GM12878 (cell line): ENCODE results near the gene NHSL1. TPM values are rescaled to one million over a fixed set of nuclear protein-coding genes. Genes with fewer than 3 reads are reported as not detected.

Source experiments
- ATAC-seq: fragments of 200-7000 bp; cut with Tn5 transposase; 3 replicates; pipeline ENCODE4 v1.9.1; 2020; ENCODE audit warnings: mild to moderate bottlenecking, moderate library complexity
- BruUV-seq: library from RNA; stranded (reverse); fragments of 400-500 nt; replicated peaks from 2 replicates; lab custom pipeline; 2021; lab: Mats Ljungman, UMichigan
- CTCF ChIA-PET: fragments of 300-600 bp; sonication (Branson Sonifier 250); formaldehyde crosslinking; extraction: SDS; loops from one replicate; lab custom pipeline; 2021; ENCODE audit warnings: inconsistent platforms; lab: Yijun Ruan, JAX
- POLR2A ChIA-PET: fragments of 350-600 bp; formaldehyde crosslinking; extraction: SDS; loops from one replicate; lab custom pipeline; 2021; ENCODE audit warnings: inconsistent platforms; lab: Charles Lee
- RAD21 ChIA-PET: fragments of 300-600 bp; sonication (Branson Sonifier 250); formaldehyde crosslinking; loops from one replicate; lab custom pipeline; 2023; ENCODE audit warnings: antibody characterized with exemption; ENCODE audit not compliant: unreplicated experiment; lab: Charles Lee
- SMC1A ChIA-PET: fragments of 300-600 bp; sonication (Branson Sonifier 250); formaldehyde crosslinking; loops from one replicate; lab custom pipeline; 2023; ENCODE audit not compliant: unreplicated experiment, uncharacterized antibody; lab: Charles Lee
- DNase-seq: peaks from one replicate; pipeline ENCODE4 v3.0.0-alpha.2; 2011; ENCODE audit warnings: low read depth, low spot score
- FAIRE-seq: peaks from 3 replicates; lab custom pipeline; 2011; peaks lifted over from hg19 to GRCh38; lab: Jason Lieb, UNC
- H2AFZ ChIP-seq: 2 replicates; pipeline ENCODE4 v1.6.0; 2011; ENCODE audit warnings: low read depth, low read length, control low read depth; ENCODE audit not compliant: control insufficient read depth
- H3K27ac ChIP-seq: 2 replicates; pipeline ENCODE4 v1.5.1; 2011; ENCODE audit warnings: control low read depth; ENCODE audit not compliant: control insufficient read depth, insufficient read depth
- H3K27me3 ChIP-seq, 2 experiments: replicated peaks in 1 of 2; 2 replicates each; pipeline versions ENCODE4 v1.6.0 to v1.6.1; 2011; ENCODE audit warnings: low read length in 1 of 2; ENCODE audit not compliant: control insufficient read depth in 2 of 2, insufficient read depth in 2 of 2
- H3K36me3 ChIP-seq, 2 experiments: 2 replicates each; pipeline ENCODE4 v1.5.1; 2011; ENCODE audit warnings: low read length in 1 of 2; ENCODE audit not compliant: control insufficient read depth in 2 of 2, insufficient read depth in 2 of 2
- H3K4me1 ChIP-seq: 2 replicates; pipeline ENCODE4 v1.6.1; 2011; ENCODE audit warnings: mild to moderate bottlenecking, low read length, moderate library complexity, mixed read lengths; ENCODE audit not compliant: control insufficient read depth, insufficient read depth
- H3K4me2 ChIP-seq: 2 replicates; pipeline ENCODE4 v1.6.0; 2011; ENCODE audit warnings: control low read depth; ENCODE audit not compliant: control insufficient read depth, insufficient read depth
- H3K4me3 ChIP-seq: fragments of 200-600 bp; sonication (generic); 2 replicates; pipeline ENCODE4 v1.5.1; 2016
- H3K79me2 ChIP-seq: 2 replicates; pipeline ENCODE4 v1.6.0; 2011; ENCODE audit warnings: low read length; ENCODE audit not compliant: control insufficient read depth, insufficient read depth
- H3K9ac ChIP-seq: 2 replicates; pipeline ENCODE4 v1.8.0; 2011; ENCODE audit warnings: low read length, control low read depth, mixed read lengths; ENCODE audit not compliant: control insufficient read depth, insufficient read depth
- H3K9me3 ChIP-seq: replicated peaks from 3 replicates; pipeline ENCODE4 v1.5.1; 2011; ENCODE audit warnings: mild to moderate bottlenecking, low read length; ENCODE audit not compliant: control insufficient read depth, insufficient read depth
- H4K20me1 ChIP-seq: 2 replicates; pipeline ENCODE4 v1.6.0; 2011; ENCODE audit not compliant: control insufficient read depth, insufficient read depth
- CBX5 ChIP-seq: sonication (generic); IDR thresholded peaks from 2 replicates; pipeline ENCODE4 v1.6.1; 2016; ENCODE audit warnings: low read depth, moderate library complexity, mild to moderate bottlenecking, inconsistent platforms
- IRF5 ChIP-seq: fragments of 450-650 bp; IDR thresholded peaks from 2 replicates; pipeline ENCODE4 v1.6.1; 2017; ENCODE audit warnings: borderline replicate concordance
- JUNB ChIP-seq: IDR thresholded peaks from 2 replicates; pipeline ENCODE4 v1.6.1; 2016; ENCODE audit warnings: antibody characterized with exemption, mild to moderate bottlenecking
- MEF2B ChIP-seq: fragments of 450-650 bp; IDR thresholded peaks from 2 replicates; pipeline ENCODE4 v1.6.1; 2018; ENCODE audit warnings: mild to moderate bottlenecking, moderate library complexity; ENCODE audit not compliant: partially characterized antibody, poor library complexity, severe bottlenecking
- MYB ChIP-seq: fragments of 150-350 bp; IDR thresholded peaks from 2 replicates; pipeline ENCODE4 v1.6.1; 2014; ENCODE audit warnings: mild to moderate bottlenecking, low read depth, low read length, borderline replicate concordance
- NRF1 ChIP-seq: conservative IDR thresholded peaks from 2 replicates; pipeline ENCODE4 v1.6.1; 2011; ENCODE audit warnings: mild to moderate bottlenecking, low read depth, low read length, improper control_type of control experiment
- PAX8 ChIP-seq: fragments of 450-650 bp; IDR thresholded peaks from 2 replicates; pipeline ENCODE4 v1.6.1; 2017; ENCODE audit warnings: mild to moderate bottlenecking, moderate library complexity
- RCOR1 ChIP-seq: conservative IDR thresholded peaks from 2 replicates; pipeline ENCODE4 v1.6.1; 2012; ENCODE audit warnings: low read depth, low read length, improper control_type of control experiment
- SMARCA5 ChIP-seq: fragments of 450-650 bp; IDR thresholded peaks from 2 replicates; pipeline ENCODE4 v1.6.1; 2017; ENCODE audit warnings: mild to moderate bottlenecking
- SP1 ChIP-seq: IDR thresholded peaks from one replicate; pipeline ENCODE4 v1.6.1; 2011; ENCODE audit warnings: low read depth, low read length
- SREBF1 ChIP-seq: IDR thresholded peaks from 2 replicates; pipeline ENCODE4 v1.6.1; 2012; ENCODE audit warnings: mild to moderate bottlenecking, low read length
- STAT3 ChIP-seq: IDR thresholded peaks from 2 replicates; pipeline ENCODE4 v1.6.1; 2011; ENCODE audit warnings: low read depth, low read length, improper control_type of control experiment
- TCF12 ChIP-seq: IDR thresholded peaks from 2 replicates; pipeline ENCODE4 v1.6.1; 2011; ENCODE audit warnings: low read depth, mild to moderate bottlenecking, low read length
- WGBS: methylation state at CpG from one replicate; pipeline ENCODE4 v1.1.6; 2016; ENCODE audit warnings: low lambda C conversion rate; ENCODE audit not compliant: insufficient replicate concordance, insufficient coverage; ENCODE audit errors: missing lambda C conversion rate; 5-methylcytosine and 5-hydroxymethylcytosine counted together
- in situ Hi-C: fragments of 300-500 bp; cut with MboI; formaldehyde crosslinking; loops from 9 replicates; pipeline ENCODE4 v1.14.3; 2018; ENCODE audit warnings: mixed read lengths
- intact Hi-C: fragments of 100-400 bp; cut with micrococcal nuclease; formaldehyde crosslinking; loops from one replicate; pipeline ENCODE4 v1.14.2; 2022; ENCODE audit not compliant: unreplicated experiment
- polyA plus RNA-seq, 11 experiments: library from polyadenylated mRNA; depleted of rRNA in 4 of 11; unstranded in 6 of 11; stranded (reverse) in 5 of 11; fragments of >200 nt; fragmentation: Nextera tagmentation in 4 of 11; fragmentation: Illumina TruSeq in 1 of 11; extraction: Ambion mirVana in 4 of 11; extraction: Trizol in 1 of 11; gene quantifications; 1 replicate in 1 of 11; 2 replicates in 10 of 11; pipeline versions ENCODE4 v1.2.1 to v1.2.3, GENCODE V29; 2011 to 2016; ENCODE audit warnings: inconsistent platforms in 2 of 11, missing spikeins in 2 of 11, low read depth in 1 of 11
- total RNA-seq, 4 experiments: library from RNA; depleted of rRNA in 3 of 4; stranded (reverse); fragments of >200 nt in 3 of 4; fragmentation: Illumina TruSeq in 1 of 4; extraction: Trizol in 1 of 4; gene quantifications; 2 replicates each; pipeline versions ENCODE4 v1.2.1 to v1.2.3, GENCODE V29; 2013 to 2021

Gene NHSL1
- total and polyA plus RNA-seq, 10 of the 15 experiments (the other 5 are each of a cell fraction or from before 2014, with no cell fraction given), result 0.26 to 14.1 (median 0.90) TPM

GRCh38 chr6:138537106-138537505 lies 37.8 kb upstream of the NHSL1 start:
- DNase-seq, result no peak
- no TSS peak for BruUV-seq
- CTCF ChIA-PET, result interaction anchor here (0.9 to 4.2 kb wide), 3 partner anchors 13 to 53 kb away, joined by 4 to 25 read pairs (median 4); no protein-coding TSS in a partner anchor
- TF ChIP-seq MYB (no peak), CBX5 (no peak), JUNB (no peak), NRF1 (no peak), MEF2B (no peak), SMARCA5 (no peak), TCF12 (no peak), STAT3 (no peak), SREBF1 (no peak), IRF5 (no peak), SP1 (no peak), RCOR1 (no peak), PAX8 (no peak)
- TF ChIP-seq, all 136 proteins: peak for 0
- Histone ChIP-seq H3K4me3 (no peak overlapping the region), H3K36me3 (no peaks in the 10 kb centered on the region), H3K79me2 (no peaks in the 10 kb centered on the region), H2AFZ (no peak overlapping the region), H3K9me3 (no peaks in the 10 kb centered on the region), H3K4me2 (no peak overlapping the region), H3K9ac (no peak overlapping the region), H3K27ac (no peak overlapping the region), H3K4me1 (no peaks in the 10 kb centered on the region), H4K20me1 (no peaks in the 10 kb centered on the region), H3K27me3 (no peaks in the 10 kb centered on the region; a peak in 1 of 4 replicates)
- FAIRE-seq (no peak), ATAC-seq (no peak)
- 72% methylated on average over 4 of the region's 4 CpGs for WGBS
- ChIA-PET POLR2A (no interaction called here), RAD21 (interaction anchor here (0.6 to 1.2 kb wide), 2 partner anchors 20 to 26 kb away, joined by 3 read pairs; no protein-coding TSS in a partner anchor), SMC1A (interaction anchor here (1.1 to 1.5 kb wide), 5 partner anchors 8 to 82 kb away, joined by 3 to 5 read pairs (median 4); no protein-coding TSS in a partner anchor)
- in situ Hi-C loops (no loop called here), intact Hi-C loops (no loop called here)
